ENCODE measurements around the gene TPSG1.

TPSG1 gene

DNA sequence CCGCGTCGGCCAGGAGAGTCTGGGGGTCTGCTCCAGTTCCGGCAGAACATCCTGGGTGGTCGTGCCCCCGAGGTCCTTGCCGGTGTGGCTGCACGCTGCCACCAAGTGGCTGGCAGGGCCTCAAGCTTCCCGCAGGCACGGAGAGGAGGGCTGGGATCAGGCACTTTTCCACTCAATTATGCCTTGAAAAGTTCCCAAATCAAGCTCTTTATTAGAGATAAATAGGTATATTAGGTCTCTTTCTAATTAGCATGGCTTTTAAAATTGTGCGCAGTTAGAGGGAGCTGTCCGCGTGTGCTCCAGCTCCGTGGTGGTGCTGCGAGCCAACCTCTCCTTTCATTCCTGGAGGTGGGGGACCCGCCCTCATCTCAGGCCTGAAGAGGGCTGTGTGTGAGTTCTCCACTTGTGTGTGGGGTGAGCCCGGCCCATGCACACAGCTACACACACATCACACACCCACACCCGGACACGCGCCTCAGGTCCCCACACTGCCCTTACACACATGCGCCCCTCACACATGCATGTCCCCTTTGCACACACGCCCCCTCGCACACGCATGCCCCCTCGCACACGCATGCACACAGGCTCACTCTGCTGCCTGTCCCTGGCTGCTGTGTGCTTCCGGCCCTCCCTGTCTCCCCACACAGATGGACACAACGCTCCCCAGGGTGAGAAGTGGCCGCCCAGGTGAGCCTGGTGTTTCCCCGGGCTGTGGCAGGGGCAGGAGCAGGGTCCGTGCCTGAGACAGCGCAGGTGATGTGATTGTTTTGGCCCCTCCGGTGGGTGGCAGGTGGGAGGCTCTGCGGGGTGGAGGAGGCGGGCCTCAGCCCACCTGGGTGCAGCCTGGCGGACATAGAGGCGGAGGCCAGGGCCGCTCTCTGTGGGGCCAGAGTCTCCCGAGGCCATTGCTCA, 43.4 kb downstream of the TPSG1 start:
- H3K79me2 ChIP-seq (ENCODE audit: control insufficient read depth, insufficient read depth, low read length, unreplicated experiment), result no peaks in the 10 kb centered on the region
- H2AFZ ChIP-seq (ENCODE audit: low read length, unreplicated experiment), result no peak overlapping the region
- peaks cover 22% of the 10 kb centered on the region for H3K4me1 ChIP-seq (ENCODE audit: control insufficient read depth, insufficient read depth, low read length, unreplicated experiment)

DNA sequence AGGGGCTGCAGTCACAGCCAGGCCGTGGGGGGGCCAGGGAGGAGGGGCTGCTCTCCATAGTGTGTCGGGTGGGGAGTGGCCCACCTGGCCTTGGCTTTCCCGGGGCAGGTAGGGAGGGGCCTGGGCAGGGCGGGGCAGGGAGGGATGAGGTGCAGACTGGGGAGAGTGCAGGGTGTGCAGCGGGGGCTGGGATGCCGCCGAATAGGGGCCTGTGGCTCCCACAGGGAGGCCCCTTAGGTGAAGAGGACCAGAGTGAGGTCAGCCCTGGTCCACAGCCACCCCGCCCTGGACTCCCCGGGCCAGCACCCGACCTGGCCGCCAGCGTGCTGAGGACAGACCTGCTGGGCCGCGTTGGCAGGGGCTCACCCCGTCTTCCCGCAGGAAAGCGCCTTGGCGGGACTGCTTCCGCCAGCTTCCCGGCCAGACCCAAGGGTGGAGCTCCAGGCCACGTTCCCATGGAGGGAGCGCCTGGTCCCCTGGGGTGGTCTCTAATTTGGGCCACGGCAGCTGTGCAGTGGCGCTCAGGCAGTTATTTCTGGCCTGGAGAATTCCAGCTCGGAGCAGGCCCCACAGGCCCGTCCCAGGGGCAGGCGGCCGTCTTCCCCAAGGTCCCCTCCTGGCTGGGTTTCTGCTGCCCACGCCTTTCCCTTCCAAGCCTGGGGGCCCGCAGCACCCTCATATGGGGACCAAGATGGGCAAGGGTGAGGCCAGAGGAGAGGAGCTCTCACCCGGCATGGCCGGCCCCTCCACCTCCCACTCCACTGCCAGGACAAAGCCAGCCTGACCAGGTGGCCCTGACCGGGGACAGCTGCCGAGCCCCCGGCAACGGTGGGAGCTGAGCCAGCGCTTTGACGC, 44.3 kb downstream of the TPSG1 start:
- H3K27ac ChIP-seq (ENCODE audit: low read depth, low read length), result no peak overlapping the region
- no peak overlapping the region for H2AFZ ChIP-seq (ENCODE audit: low read length, unreplicated experiment)
- peaks cover 22% of the 10 kb centered on the region for H3K4me1 ChIP-seq (ENCODE audit: control insufficient read depth, insufficient read depth, low read length, unreplicated experiment)
- H3K27me3 ChIP-seq (ENCODE audit: insufficient read depth, low read length), result no peaks in the 10 kb centered on the region
- no peaks in the 10 kb centered on the region for H3K79me2 ChIP-seq (ENCODE audit: control insufficient read depth, insufficient read depth, low read length, unreplicated experiment)
- H3K4me3 ChIP-seq (ENCODE audit: low read depth, low read length), result no peak overlapping the region
- no peaks in the 10 kb centered on the region for H3K36me3 ChIP-seq (ENCODE audit: insufficient read depth, low read length)

More for the DNA sequence above, 43.4 kb downstream of the TPSG1 start:
- Histone ChIP-seq H3K36me3 (ENCODE audit: insufficient read depth, low read length) (no peaks in the 10 kb centered on the region), H3K27me3 (ENCODE audit: insufficient read depth, low read length) (no peaks in the 10 kb centered on the region), H3K4me3 (ENCODE audit: low read depth, low read length) (peak overlapping the region; percentile 57; the same call in 1 of the 2 replicates), H3K27ac (ENCODE audit: low read depth, low read length) (no peak overlapping the region)

DNA sequence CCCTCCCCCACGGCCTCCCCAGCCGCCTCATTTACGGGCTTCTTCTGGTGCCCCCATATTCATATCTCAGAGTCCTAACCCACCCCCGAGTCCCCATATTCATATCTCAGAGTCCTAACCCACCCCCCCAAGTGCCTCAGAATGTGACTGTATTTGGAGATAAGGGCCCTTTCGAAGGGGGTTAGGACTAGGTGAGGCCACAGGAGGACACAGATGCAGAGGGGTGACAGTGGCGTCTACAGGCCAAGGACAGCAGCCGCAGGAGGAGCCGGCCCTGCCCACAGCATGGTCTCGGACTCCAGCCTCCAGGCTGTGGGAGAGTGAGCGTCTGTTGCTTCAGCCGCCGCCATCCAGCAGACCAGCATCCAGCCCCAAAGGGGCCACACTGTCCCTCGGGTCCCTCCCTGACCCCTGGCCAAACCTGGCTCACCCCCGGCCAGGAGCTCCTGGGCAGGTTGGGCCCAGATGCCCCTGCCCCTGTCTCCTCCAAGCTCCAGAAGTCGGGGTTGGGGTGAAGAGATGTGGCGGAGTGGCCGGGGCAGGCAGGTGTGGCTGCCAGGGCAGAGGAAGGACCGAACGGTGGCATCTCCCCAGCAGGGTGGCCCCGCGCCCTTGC, 46.7 kb downstream of the TPSG1 start:
- H2AFZ ChIP-seq (ENCODE audit: low read length, unreplicated experiment), result no peak overlapping the region
- no peaks in the 10 kb centered on the region for H3K27me3 ChIP-seq (ENCODE audit: insufficient read depth, low read length)
- H3K4me1 ChIP-seq (ENCODE audit: control insufficient read depth, insufficient read depth, low read length, unreplicated experiment), result peaks cover 22% of the 10 kb centered on the region
- no peaks in the 10 kb centered on the region for H3K79me2 ChIP-seq (ENCODE audit: control insufficient read depth, insufficient read depth, low read length, unreplicated experiment)
- H3K4me3 ChIP-seq (ENCODE audit: low read depth, low read length), result no peak overlapping the region
- H3K36me3 ChIP-seq (ENCODE audit: insufficient read depth, low read length), result no peaks in the 10 kb centered on the region
- H3K27ac ChIP-seq (ENCODE audit: low read depth, low read length), result no peak overlapping the region

- Histone ChIP-seq H3K27ac (ENCODE audit: low read depth, low read length) (no peak overlapping the region), H3K27me3 (ENCODE audit: insufficient read depth, low read length) (no peaks in the 10 kb centered on the region), H3K4me3 (ENCODE audit: low read depth, low read length) (no peak overlapping the region), H3K79me2 (ENCODE audit: control insufficient read depth, insufficient read depth, low read length, unreplicated experiment) (no peaks in the 10 kb centered on the region), H2AFZ (ENCODE audit: low read length, unreplicated experiment) (no peak overlapping the region), H3K36me3 (ENCODE audit: insufficient read depth, low read length) (no peaks in the 10 kb centered on the region), H3K4me1 (ENCODE audit: control insufficient read depth, insufficient read depth, low read length, unreplicated experiment) (peaks cover 17% of the 10 kb centered on the region)
Measured at GRCh38 chr16:1177750-1178149, 47.3 kb downstream of the TPSG1 start.

DNA sequence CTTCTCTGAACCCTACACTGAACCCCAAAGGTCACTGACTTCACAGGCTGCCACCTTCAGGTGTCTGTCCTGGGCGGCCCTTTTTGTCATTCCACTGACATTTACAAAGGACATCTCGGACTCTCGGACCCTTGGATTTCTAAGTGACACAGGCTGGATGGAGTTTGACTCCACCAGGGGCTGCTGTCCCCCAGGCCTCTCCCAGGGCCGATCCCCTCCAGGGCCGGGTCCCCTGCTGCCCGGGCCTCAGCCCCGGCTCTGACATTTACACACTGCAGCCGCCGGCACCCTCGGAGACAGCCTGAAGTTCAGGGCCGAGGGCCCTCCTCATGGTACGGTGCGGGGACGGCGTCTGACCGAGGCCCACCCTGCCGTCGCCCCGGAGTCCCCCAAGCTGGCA, 48.0 kb downstream of the TPSG1 start:
- Histone ChIP-seq H2AFZ (ENCODE audit: low read length, unreplicated experiment) (no peak overlapping the region), H3K4me1 (ENCODE audit: control insufficient read depth, insufficient read depth, low read length, unreplicated experiment) (peaks cover 10% of the 10 kb centered on the region), H3K79me2 (ENCODE audit: control insufficient read depth, insufficient read depth, low read length, unreplicated experiment) (no peaks in the 10 kb centered on the region), H3K4me3 (ENCODE audit: low read depth, low read length) (no peak overlapping the region), H3K36me3 (ENCODE audit: insufficient read depth, low read length) (no peaks in the 10 kb centered on the region), H3K27me3 (ENCODE audit: insufficient read depth, low read length) (no peaks in the 10 kb centered on the region), H3K27ac (ENCODE audit: low read depth, low read length) (no peak overlapping the region)

DNA sequence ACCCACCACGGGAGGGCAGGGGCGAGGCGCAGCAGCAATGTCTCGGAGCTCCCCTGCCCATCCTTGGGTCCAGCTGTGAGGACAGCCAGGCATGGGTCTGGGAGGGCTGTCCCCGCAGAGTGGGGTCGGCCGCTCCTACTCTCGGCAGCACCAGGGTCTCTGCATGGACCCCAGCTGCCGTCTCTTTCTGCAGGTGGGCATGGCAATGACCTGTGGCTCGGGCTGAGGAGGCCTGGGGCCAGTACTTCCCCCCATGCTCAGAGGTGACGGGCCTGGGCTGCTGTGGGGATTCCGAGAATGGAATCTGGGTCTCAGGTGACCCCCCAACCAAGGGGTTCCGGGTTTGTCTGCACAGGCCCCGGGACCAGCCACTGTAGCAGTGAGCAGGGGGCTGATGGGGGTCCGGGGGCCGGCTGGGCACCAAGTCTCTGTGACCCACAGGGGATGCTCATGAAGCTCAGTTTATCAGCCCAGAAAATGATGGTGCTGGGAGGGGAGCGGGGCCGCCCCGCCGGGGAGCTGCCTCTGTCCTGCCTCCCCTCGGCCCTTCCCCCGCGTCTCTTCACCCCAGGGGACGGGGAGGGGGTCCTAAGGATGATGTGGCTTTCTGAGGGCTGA, 48.7 kb downstream of the TPSG1 start:
- Histone ChIP-seq H2AFZ (ENCODE audit: low read length, unreplicated experiment) (no peak overlapping the region), H3K79me2 (ENCODE audit: control insufficient read depth, insufficient read depth, low read length, unreplicated experiment) (no peaks in the 10 kb centered on the region), H3K4me3 (ENCODE audit: low read depth, low read length) (no peak overlapping the region), H3K27ac (ENCODE audit: low read depth, low read length) (no peak overlapping the region), H3K36me3 (ENCODE audit: insufficient read depth, low read length) (no peaks in the 10 kb centered on the region), H3K27me3 (ENCODE audit: insufficient read depth, low read length) (no peaks in the 10 kb centered on the region), H3K4me1 (ENCODE audit: control insufficient read depth, insufficient read depth, low read length, unreplicated experiment) (peaks cover 5% of the 10 kb centered on the region)

DNA sequence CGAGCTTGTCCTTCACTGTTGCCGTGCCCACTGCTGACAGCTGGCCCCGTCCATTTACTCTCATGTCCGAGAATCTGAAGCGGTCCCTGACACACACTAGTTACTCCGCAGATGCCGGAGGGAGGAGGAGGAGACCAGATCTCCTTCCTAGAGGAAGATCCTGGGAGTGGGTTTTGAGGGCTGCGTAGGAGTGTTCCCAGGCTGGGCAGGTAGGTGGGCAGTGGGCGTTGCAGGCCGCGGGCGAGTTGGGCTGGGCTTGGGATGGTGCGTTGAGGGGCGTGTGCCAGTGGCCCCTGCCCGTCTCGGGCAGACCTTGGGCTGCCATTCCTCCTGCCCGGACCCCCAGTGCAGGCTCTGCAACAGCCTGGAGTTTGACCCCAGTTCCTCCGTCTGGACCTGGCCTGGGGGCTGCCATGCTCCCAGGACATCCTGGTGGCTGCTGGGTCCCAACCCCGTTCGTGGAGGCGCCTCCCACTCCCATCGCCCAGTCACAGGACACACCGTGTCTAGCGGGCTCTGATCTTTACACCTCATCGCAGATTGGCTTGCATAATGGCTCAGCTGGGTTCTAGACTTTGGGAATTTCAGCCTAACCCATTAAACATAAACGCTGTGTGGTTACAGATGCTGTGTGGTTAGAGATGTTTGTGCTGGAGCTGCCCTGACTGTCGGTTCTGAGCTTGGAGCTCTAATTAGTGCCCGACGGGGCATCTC, 49.3 kb downstream of the TPSG1 start:
- Histone ChIP-seq H3K27me3 (ENCODE audit: insufficient read depth, low read length) (no peaks in the 10 kb centered on the region), H3K4me3 (ENCODE audit: low read depth, low read length) (no peak overlapping the region), H3K79me2 (ENCODE audit: control insufficient read depth, insufficient read depth, low read length, unreplicated experiment) (no peaks in the 10 kb centered on the region), H3K4me1 (ENCODE audit: control insufficient read depth, insufficient read depth, low read length, unreplicated experiment) (peaks cover 5% of the 10 kb centered on the region), H3K27ac (ENCODE audit: low read depth, low read length) (no peak overlapping the region), H2AFZ (ENCODE audit: low read length, unreplicated experiment) (no peak overlapping the region), H3K36me3 (ENCODE audit: insufficient read depth, low read length) (no peaks in the 10 kb centered on the region)

GRCh38 chr16:1174477-1175357, 50.4 kb downstream of the TPSG1 start:
- Histone ChIP-seq H3K4me1 (ENCODE audit: control insufficient read depth, insufficient read depth, low read length, unreplicated experiment) (peaks cover 5% of the 10 kb centered on the region), H3K4me3 (ENCODE audit: low read depth, low read length) (no peak overlapping the region), H2AFZ (ENCODE audit: low read length, unreplicated experiment) (no peak overlapping the region), H3K27me3 (ENCODE audit: insufficient read depth, low read length) (no peaks in the 10 kb centered on the region), H3K36me3 (ENCODE audit: insufficient read depth, low read length) (no peaks in the 10 kb centered on the region), H3K79me2 (ENCODE audit: control insufficient read depth, insufficient read depth, low read length, unreplicated experiment) (no peaks in the 10 kb centered on the region), H3K27ac (ENCODE audit: low read depth, low read length) (no peak overlapping the region)

- Histone ChIP-seq H3K36me3 (ENCODE audit: insufficient read depth, low read length) (no peaks in the 10 kb centered on the region), H3K27ac (ENCODE audit: low read depth, low read length) (no peak overlapping the region), H2AFZ (ENCODE audit: low read length, unreplicated experiment) (no peak overlapping the region), H3K79me2 (ENCODE audit: control insufficient read depth, insufficient read depth, low read length, unreplicated experiment) (no peaks in the 10 kb centered on the region), H3K4me1 (ENCODE audit: control insufficient read depth, insufficient read depth, low read length, unreplicated experiment) (peaks cover 5% of the 10 kb centered on the region), H3K27me3 (ENCODE audit: insufficient read depth, low read length) (no peaks in the 10 kb centered on the region), H3K4me3 (ENCODE audit: low read depth, low read length) (no peak overlapping the region)
Measured at GRCh38 chr16:1173788-1174451, 51.1 kb downstream of the TPSG1 start.

Data from ACC112 (cell line).